Measurements from ENCODE around the gene FBRSL1. TPM values are rescaled to one million over a fixed set of nuclear protein-coding genes. Genes with fewer than 3 reads are reported as not detected.

The FBRSL1 gene
- total and polyA plus RNA-seq, 10 donors, result 14.3 to 161 (median 49.8) TPM

DNA sequence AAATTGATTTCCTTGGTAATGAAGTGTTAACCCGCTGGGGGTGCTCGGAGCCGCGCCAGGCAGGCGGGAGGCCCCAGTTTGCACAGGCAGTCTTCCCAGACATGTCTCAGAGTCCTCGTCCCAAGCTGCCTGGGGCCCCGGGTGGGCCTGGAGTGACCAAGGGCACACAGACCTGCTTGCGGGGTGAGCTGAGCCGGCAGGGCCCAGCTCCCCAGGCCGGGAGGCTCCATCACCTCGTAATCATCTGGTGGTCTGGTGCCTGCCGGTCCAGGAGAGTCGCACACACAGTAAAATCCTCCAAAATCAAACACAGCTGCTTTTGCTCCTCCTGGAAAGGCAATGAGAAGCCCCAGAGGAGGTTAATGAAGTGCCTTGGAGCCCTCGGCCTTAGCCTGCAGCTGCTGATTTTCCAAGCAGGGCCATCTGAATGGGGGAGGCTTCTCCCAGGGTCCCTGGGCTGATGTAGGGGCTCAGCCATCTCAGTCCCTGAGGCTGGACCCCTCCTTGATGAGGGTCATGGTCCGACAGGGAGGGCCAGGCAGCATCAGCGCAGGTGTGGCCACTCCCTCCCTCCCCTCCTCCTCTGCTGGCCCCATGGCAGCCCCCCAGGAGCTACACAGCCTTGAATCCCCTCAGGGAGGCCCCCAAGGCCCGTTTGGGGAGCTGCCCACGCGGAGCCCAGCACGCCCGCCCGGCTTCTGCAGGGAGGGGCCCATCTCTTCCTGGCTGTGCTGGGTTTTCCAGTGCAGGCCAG, 39.4 kb upstream of the FBRSL1 start:
- intact Hi-C loops (cut with DNase I; ENCODE audit: low total_unique reads), result no loop called here
- 67 to 78% (median 71%) methylated on average over 12 to 22 of the region's 22 CpGs for WGBS, 5 donors
- peaks cover 0 to 39% (median 8%) of the 10 kb centered on the region in 7 donors for H3K27me3 ChIP-seq (replicated peaks in 1 of 7)
- no peak overlapping the region for H3K4me3 ChIP-seq
- TF ChIP-seq POLR2AphosphoS5 (IDR thresholded peaks at IDR 0.05) (no peak), POLR2A (IDR thresholded peaks at IDR 0.05) (no peak)
- TF ChIP-seq, protein P1, sequence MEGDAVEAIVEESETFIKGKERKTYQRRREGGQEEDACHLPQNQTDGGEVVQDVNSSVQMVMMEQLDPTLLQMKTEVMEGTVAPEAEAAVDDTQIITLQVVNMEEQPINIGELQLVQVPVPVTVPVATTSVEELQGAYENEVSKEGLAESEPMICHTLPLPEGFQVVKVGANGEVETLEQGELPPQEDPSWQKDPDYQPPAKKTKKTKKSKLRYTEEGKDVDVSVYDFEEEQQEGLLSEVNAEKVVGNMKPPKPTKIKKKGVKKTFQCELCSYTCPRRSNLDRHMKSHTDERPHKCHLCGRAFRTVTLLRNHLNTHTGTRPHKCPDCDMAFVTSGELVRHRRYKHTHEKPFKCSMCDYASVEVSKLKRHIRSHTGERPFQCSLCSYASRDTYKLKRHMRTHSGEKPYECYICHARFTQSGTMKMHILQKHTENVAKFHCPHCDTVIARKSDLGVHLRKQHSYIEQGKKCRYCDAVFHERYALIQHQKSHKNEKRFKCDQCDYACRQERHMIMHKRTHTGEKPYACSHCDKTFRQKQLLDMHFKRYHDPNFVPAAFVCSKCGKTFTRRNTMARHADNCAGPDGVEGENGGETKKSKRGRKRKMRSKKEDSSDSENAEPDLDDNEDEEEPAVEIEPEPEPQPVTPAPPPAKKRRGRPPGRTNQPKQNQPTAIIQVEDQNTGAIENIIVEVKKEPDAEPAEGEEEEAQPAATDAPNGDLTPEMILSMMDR (IDR thresholded peaks at IDR 0.05 in 8 of 11, conservative IDR thresholded peaks at IDR 0.05 in 3 of 11), result no peak
- DNase-seq, result peak; percentile 80
- H3K27ac ChIP-seq, result peak overlapping the region in 4 of 8 donors; percentile 10 to 78 (median 54)
- no peaks in the 10 kb centered on the region for H3K9me3 ChIP-seq
- no peaks in the 10 kb centered on the region for H3K36me3 ChIP-seq
- H3K4me1 ChIP-seq, result peaks cover 7 to 59% (median 26%) of the 10 kb centered on the region in 6 donors

DNA sequence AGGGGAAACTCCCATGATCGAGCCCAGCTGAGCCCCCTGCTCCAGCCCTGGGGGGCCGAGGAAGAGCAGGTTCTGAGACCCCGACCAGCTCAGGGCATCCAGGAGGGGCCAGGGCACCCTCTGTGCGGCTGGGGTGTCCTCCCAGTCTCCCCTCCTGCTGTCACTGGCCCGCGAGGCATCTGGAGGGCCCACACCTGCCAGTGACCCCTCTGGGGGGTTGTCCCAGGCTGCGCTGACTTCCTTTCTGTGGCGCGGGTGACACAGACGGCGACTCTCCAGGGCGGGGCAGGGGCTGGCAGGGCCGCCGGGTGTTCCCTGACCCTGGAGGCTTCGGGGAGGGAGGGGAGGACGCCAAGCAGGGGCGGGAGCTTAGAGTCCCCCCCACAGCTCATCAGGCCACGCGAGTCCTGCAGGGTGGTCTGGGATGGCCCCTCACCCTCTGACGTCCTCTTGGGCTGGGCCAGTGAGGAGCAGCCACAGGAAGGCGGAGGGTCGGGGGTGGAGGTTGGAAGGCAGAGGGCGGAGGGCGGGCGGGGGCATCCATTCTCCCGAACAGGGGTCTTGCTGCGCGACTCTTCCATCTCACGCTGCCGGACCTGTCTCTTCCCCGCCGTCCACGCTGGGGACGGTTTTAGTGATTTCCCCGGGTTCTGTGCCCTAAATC, 38.6 kb upstream of the FBRSL1 start:
- H3K27ac ChIP-seq, result peak overlapping the region in 3 of 8 donors; percentile 10 to 78 (median 63)
- no peaks in the 10 kb centered on the region for H3K36me3 ChIP-seq
- intact Hi-C loops (cut with DNase I; ENCODE audit: low total_unique reads), result no loop called here
- no peaks in the 10 kb centered on the region for H3K9me3 ChIP-seq
- 36 to 68% (median 50%) methylated on average over 19 to 35 of the region's 35 CpGs for WGBS, 5 donors
- peaks cover 0 to 40% (median 8%) of the 10 kb centered on the region in 7 donors for H3K27me3 ChIP-seq (replicated peaks in 1 of 7)
- peak; percentile 43 to 64 (median 46) for TF ChIP-seq POLR2AphosphoS5 (IDR thresholded peaks at IDR 0.05)
- TF ChIP-seq, protein P1 (IDR thresholded peaks at IDR 0.05 in 8 of 11, conservative IDR thresholded peaks at IDR 0.05 in 3 of 11), result no peak
- H3K4me3 ChIP-seq, result no peak overlapping the region
- peaks cover 7 to 52% (median 24%) of the 10 kb centered on the region in 6 donors for H3K4me1 ChIP-seq
- peak; percentile 88 for DNase-seq

DNA sequence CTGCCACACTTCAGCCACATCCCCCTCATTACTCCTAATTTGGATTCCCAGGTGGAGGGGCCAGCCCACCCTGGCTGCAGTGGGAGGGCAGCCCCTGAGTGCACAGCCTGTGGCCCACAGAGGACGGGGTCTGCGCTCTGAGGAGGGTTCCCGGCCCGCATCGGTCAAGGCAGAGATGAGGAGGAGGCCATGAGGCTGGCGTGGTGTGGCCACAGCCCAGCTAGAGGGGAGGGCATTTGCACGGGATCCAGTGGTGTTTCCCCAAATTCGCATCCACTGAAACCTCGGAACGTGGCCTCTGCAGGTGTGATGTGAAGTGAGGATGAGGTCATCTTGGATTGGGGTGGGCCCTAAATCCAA, 38.1 kb upstream of the FBRSL1 start:
- peaks cover 7 to 49% (median 24%) of the 10 kb centered on the region in 6 donors for H3K4me1 ChIP-seq
- 86 to 96% (median 90%) methylated on average over 7 to 10 of the region's 10 CpGs for WGBS, 5 donors
- intact Hi-C loops (cut with DNase I; ENCODE audit: low total_unique reads), result no loop called here
- no peaks in the 10 kb centered on the region for H3K9me3 ChIP-seq
- DNase-seq, result peak; percentile 76
- no peak overlapping the region for H3K4me3 ChIP-seq
- no peak overlapping the region for H3K27ac ChIP-seq
- TF ChIP-seq, protein P1 (IDR thresholded peaks at IDR 0.05 in 8 of 11, conservative IDR thresholded peaks at IDR 0.05 in 3 of 11), result no peak
- TF ChIP-seq POLR2A (IDR thresholded peaks at IDR 0.05) (no peak), POLR2AphosphoS5 (IDR thresholded peaks at IDR 0.05) (no peak)
- H3K36me3 ChIP-seq, result no peaks in the 10 kb centered on the region
- peaks cover 0 to 46% (median 8%) of the 10 kb centered on the region in 7 donors for H3K27me3 ChIP-seq (replicated peaks in 1 of 7)
